ENCODE data around the gene AOPEP. TPM values are rescaled to one million over a fixed set of nuclear protein-coding genes. Genes with fewer than 3 reads are reported as not detected.
"Not testable (repeated sequence)": the region's sequence is repeated elsewhere in the genome, so short reads cannot be mapped to it uniquely, and the experiment has no call there.

AOPEP gene
- total and polyA plus RNA-seq, 10 donors: 14.8 to 86.1 (median 51.3) TPM

DNA sequence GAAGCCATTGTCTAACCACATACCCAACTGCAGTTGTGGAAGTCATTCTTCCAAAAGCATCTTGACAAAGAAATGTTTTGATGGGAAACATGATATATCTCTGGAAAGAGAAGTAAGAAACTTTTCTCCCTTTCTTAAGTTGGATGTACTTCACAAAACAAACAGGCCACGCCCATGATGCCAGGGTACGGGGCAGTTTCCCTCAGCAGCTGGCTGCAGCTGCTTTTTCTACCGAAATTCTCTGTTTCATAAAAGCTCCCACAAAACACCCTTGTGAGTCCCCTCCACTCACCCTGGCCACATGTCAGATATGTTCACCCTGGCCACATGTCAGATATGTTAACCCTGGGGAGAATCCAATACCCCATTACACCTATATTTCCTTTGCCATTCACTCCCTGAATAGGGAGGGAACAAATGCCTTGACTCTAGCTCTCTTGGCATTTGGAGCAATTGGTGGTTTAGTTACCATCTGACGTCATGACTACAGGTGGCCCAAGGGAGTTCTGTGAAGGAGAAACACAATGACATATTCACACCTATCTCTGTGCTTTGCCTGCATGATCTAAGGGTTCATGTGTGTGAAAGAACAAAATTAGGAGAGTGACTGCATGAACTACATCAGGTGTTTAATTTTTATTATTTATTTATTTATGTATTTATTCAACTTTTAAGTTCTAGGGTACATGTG is 103.0 kb downstream of the AOPEP start:
- Histone ChIP-seq H3K27me3 (replicated peaks in 1 of 7) (no peaks in the 10 kb centered on the region), H3K4me3 (no peak overlapping the region), H3K4me1 (peaks cover 0 to 6% (median 0%) of the 10 kb centered on the region in 6 donors), H3K9me3 (peaks cover 0 to 10% (median 0%) of the 10 kb centered on the region in 8 donors), H3K36me3 (peaks cover 0 to 11% (median 0%) of the 10 kb centered on the region in 6 donors), H3K27ac (peak overlapping the region in 2 of 8 donors; percentile 56 to 60)
- intact Hi-C loops (cut with DNase I; ENCODE audit: low total_unique reads): no loop called here
- DNase-seq: no peak
- TF ChIP-seq, protein P1, sequence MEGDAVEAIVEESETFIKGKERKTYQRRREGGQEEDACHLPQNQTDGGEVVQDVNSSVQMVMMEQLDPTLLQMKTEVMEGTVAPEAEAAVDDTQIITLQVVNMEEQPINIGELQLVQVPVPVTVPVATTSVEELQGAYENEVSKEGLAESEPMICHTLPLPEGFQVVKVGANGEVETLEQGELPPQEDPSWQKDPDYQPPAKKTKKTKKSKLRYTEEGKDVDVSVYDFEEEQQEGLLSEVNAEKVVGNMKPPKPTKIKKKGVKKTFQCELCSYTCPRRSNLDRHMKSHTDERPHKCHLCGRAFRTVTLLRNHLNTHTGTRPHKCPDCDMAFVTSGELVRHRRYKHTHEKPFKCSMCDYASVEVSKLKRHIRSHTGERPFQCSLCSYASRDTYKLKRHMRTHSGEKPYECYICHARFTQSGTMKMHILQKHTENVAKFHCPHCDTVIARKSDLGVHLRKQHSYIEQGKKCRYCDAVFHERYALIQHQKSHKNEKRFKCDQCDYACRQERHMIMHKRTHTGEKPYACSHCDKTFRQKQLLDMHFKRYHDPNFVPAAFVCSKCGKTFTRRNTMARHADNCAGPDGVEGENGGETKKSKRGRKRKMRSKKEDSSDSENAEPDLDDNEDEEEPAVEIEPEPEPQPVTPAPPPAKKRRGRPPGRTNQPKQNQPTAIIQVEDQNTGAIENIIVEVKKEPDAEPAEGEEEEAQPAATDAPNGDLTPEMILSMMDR (IDR thresholded peaks at IDR 0.05 in 8 of 11, conservative IDR thresholded peaks at IDR 0.05 in 3 of 11): no peak
- WGBS, 5 donors: 80 to 91% (median 89%) methylated on average over 4 of the region's 4 CpGs

DNA sequence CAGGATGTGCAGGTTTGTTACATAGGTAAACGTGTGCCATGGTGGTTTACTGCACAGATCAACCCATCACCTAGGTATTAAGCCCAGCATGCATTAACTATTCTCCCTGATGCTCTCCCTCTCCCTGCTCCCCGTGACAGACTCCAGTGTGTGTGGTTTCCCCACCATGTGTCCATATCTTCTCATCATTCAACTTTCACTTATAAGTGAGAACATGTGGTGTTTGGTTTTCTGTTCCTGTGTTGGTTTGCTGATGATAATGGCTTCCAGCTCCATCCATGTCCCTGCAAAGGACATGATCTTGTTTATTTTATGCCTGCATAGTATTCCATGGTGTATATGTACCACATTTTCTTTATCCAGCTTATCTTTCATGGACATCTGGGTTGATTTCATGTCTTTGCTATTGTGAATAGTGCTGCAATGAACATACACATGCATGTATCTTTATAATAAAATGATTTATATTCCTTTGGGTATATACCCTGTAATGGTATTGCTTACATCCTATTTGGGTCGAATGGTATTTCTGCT is 103.6 kb downstream of the AOPEP start:
- 59 to 82% (median 64%) methylated on average over 3 of the region's 3 CpGs for WGBS, 5 donors
- peaks cover 0 to 11% (median 0%) of the 10 kb centered on the region in 6 donors for H3K36me3 ChIP-seq
- DNase-seq; H3K27ac ChIP-seq; H3K9me3 ChIP-seq; H3K27me3 ChIP-seq (replicated peaks in 1 of 7); H3K4me1 ChIP-seq; intact Hi-C loops (cut with DNase I; ENCODE audit: low total_unique reads); H3K4me3 ChIP-seq: not testable (repeated sequence)

DNA sequence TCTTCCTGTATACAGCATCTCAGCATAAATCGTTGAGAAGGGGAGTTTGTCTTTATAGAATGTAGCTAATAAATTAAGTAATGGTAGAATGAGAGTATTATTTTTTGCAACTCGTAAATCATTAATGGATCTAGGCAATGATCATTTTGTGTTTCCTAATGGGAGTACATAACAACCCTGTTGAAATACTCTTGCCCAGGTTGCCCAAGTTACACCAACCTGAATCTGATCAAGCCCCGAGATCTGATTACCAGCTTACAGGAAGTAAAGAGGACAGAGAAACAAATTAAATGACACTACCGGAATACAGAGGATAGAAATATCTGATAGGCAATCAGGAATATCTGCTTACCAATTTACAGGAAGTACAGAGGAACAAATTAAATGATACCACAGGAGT is 107.3 kb downstream of the AOPEP start:
- TF ChIP-seq, protein P1 (IDR thresholded peaks at IDR 0.05 in 8 of 11, conservative IDR thresholded peaks at IDR 0.05 in 3 of 11): no peak
- no peak for TF ChIP-seq POLR2A (IDR thresholded peaks at IDR 0.05)
- no peak for TF ChIP-seq POLR2AphosphoS5 (IDR thresholded peaks at IDR 0.05)
- Histone ChIP-seq H3K4me3 (no peak overlapping the region), H3K9me3 (peaks cover 0 to 19% (median 9%) of the 10 kb centered on the region in 8 donors), H3K4me1 (no peaks in the 10 kb centered on the region), H3K27ac (no peak overlapping the region), H3K27me3 (replicated peaks in 1 of 7) (no peaks in the 10 kb centered on the region), H3K36me3 (no peaks in the 10 kb centered on the region)
- intact Hi-C loops (cut with DNase I; ENCODE audit: low total_unique reads): no loop called here
- WGBS, 5 donors: 86 to 95% (median 94%) methylated on average over 4 of the region's 4 CpGs
- DNase-seq: no peak

DNA sequence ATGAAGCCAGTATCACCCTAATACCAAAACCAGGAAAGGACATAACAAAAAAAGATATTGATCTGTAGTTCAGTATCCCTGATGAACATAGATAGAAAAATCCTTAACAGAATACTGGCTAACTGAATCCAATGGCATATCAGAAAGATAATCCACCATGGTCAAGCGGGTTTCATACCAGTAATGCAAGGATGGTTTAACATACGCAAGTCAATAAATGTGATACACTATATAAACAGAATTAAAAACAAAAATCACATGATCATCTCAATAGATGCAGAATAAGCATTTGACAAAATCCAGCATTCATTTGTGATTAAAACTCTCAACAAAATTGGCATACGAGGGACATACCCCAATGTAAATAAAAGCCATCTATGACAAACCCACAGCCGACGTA is 110.9 kb downstream of the AOPEP start:
- peaks cover 0 to 35% (median 20%) of the 10 kb centered on the region in 8 donors for H3K9me3 ChIP-seq
- intact Hi-C loops (cut with DNase I; ENCODE audit: low total_unique reads): no loop called here
- WGBS, 5 donors: 77 to 98% (median 87%) methylated on average over 5 of the region's 5 CpGs
- H3K4me3 ChIP-seq: no peak overlapping the region
- peaks cover 0 to 3% (median 0%) of the 10 kb centered on the region in 6 donors for H3K4me1 ChIP-seq
- no peak overlapping the region for H3K27ac ChIP-seq
- H3K27me3 ChIP-seq (replicated peaks in 1 of 7): no peaks in the 10 kb centered on the region
- H3K36me3 ChIP-seq: no peaks in the 10 kb centered on the region
- TF ChIP-seq POLR2AphosphoS5 (IDR thresholded peaks at IDR 0.05) (no peak), POLR2A (IDR thresholded peaks at IDR 0.05) (no peak)
- TF ChIP-seq, protein P1 (IDR thresholded peaks at IDR 0.05 in 8 of 11, conservative IDR thresholded peaks at IDR 0.05 in 3 of 11): no peak
- no peak for DNase-seq

Data from spleen (tissue), 11 donors.